HCT116 (cell line): Measurements from ENCODE around the gene S100P.

Experiments
- EGR1 ChIP-seq: IDR thresholded peaks from 2 replicates; pipeline ENCODE4 v1.6.1; 2012; ENCODE audit warnings: low read depth
- EZH2 ChIP-seq: fragments of 200-600 bp; sonication (generic); IDR thresholded peaks from 2 replicates; pipeline ENCODE4 v1.6.1; 2017; ENCODE audit warnings: antibody characterized with exemption, mixed run types
- JUND ChIP-seq: IDR thresholded peaks from 2 replicates; pipeline ENCODE4 v1.6.1; 2012
- POLR2A ChIP-seq: IDR thresholded peaks from 2 replicates; pipeline ENCODE4 v1.7.0; 2011; ENCODE audit warnings: borderline replicate concordance; ENCODE audit not compliant: insufficient read depth, insufficient read length; ENCODE audit errors: extremely low read depth
- POLR2AphosphoS5 ChIP-seq: IDR thresholded peaks from 2 replicates; pipeline ENCODE4 v1.6.1; 2011; ENCODE audit warnings: mild to moderate bottlenecking, low read depth, low read length, moderate library complexity
- SP1 ChIP-seq: IDR thresholded peaks from 2 replicates; pipeline ENCODE4 v1.6.1; 2012; ENCODE audit warnings: low read depth
- ZNF274 ChIP-seq: fragments of 200-500 bp; sonication (Bioruptor generic); IDR thresholded peaks from 2 replicates; pipeline ENCODE4 v1.6.1; 2014; ENCODE audit warnings: mild to moderate bottlenecking, low read depth, low read length, inconsistent platforms
- TF ChIP-seq, protein P1 (sequence below): IDR thresholded peaks from 2 replicates; pipeline ENCODE4 v1.6.1; 2012
- TF ChIP-seq, protein P2 (sequence below), 3 experiments: fragments of 200-600 bp in 1 of 3; sonication (generic) in 1 of 3; IDR thresholded peaks in 2 of 3; conservative IDR thresholded peaks in 1 of 3; 2 replicates each; pipeline ENCODE4 v1.5.1; 2012 to 2017; ENCODE audit warnings: low read depth in 2 of 3, low read length in 2 of 3, antibody characterized with exemption in 1 of 3, borderline replicate concordance in 1 of 3, control low read depth in 1 of 3, mild to moderate bottlenecking in 1 of 3, mixed read lengths in 1 of 3, mixed run types in 1 of 3, moderate library complexity in 1 of 3; ENCODE audit not compliant: insufficient read depth in 1 of 3
- TF ChIP-seq, protein P3 (sequence below): IDR thresholded peaks from 2 replicates; pipeline ENCODE4 v1.6.1; 2012
- TF ChIP-seq, protein P4 (sequence below): IDR thresholded peaks from 2 replicates; pipeline ENCODE4 v1.6.1; 2012; ENCODE audit warnings: low read depth

DNA sequence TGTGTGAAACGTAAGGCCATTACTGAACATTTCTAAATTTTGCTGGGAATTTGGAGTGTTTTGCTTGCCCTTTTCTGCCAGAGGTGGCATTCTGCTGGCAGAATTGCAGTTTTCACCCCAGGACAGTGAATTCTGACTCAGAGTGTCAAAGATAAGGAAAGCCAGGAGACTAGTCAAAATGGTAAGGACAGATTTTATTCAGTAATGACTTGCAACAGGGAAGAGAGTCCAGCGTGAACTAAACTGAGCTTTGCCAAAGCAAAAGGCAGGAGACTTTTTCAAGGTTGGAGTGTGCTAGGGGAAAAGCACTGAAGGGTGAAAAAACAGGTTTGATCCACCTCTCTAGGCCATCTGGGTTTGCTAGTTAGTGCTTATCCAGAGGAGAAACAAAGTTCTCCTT, 33.8 kb upstream of the S100P start:
- TF ChIP-seq, protein P1, sequence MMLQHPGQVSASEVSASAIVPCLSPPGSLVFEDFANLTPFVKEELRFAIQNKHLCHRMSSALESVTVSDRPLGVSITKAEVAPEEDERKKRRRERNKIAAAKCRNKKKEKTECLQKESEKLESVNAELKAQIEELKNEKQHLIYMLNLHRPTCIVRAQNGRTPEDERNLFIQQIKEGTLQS, result no peak
- TF ChIP-seq JUND (no peak), EGR1 (no peak), POLR2A (no peak), POLR2AphosphoS5 (no peak), EZH2 (no peak), SP1 (no peak), ZNF274 (no peak)
- TF ChIP-seq, protein P2, sequence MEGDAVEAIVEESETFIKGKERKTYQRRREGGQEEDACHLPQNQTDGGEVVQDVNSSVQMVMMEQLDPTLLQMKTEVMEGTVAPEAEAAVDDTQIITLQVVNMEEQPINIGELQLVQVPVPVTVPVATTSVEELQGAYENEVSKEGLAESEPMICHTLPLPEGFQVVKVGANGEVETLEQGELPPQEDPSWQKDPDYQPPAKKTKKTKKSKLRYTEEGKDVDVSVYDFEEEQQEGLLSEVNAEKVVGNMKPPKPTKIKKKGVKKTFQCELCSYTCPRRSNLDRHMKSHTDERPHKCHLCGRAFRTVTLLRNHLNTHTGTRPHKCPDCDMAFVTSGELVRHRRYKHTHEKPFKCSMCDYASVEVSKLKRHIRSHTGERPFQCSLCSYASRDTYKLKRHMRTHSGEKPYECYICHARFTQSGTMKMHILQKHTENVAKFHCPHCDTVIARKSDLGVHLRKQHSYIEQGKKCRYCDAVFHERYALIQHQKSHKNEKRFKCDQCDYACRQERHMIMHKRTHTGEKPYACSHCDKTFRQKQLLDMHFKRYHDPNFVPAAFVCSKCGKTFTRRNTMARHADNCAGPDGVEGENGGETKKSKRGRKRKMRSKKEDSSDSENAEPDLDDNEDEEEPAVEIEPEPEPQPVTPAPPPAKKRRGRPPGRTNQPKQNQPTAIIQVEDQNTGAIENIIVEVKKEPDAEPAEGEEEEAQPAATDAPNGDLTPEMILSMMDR (IDR thresholded peaks at IDR 0.05 in 2 of 3, conservative IDR thresholded peaks at IDR 0.05 in 1 of 3; ENCODE audit: borderline replicate concordance in 1 of 3, insufficient read depth in 1 of 3, low read depth in 2 of 3, low read length in 2 of 3), result no peak
- TF ChIP-seq, protein P3, sequence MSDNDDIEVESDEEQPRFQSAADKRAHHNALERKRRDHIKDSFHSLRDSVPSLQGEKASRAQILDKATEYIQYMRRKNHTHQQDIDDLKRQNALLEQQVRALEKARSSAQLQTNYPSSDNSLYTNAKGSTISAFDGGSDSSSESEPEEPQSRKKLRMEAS, result no peak
- TF ChIP-seq, protein P4, sequence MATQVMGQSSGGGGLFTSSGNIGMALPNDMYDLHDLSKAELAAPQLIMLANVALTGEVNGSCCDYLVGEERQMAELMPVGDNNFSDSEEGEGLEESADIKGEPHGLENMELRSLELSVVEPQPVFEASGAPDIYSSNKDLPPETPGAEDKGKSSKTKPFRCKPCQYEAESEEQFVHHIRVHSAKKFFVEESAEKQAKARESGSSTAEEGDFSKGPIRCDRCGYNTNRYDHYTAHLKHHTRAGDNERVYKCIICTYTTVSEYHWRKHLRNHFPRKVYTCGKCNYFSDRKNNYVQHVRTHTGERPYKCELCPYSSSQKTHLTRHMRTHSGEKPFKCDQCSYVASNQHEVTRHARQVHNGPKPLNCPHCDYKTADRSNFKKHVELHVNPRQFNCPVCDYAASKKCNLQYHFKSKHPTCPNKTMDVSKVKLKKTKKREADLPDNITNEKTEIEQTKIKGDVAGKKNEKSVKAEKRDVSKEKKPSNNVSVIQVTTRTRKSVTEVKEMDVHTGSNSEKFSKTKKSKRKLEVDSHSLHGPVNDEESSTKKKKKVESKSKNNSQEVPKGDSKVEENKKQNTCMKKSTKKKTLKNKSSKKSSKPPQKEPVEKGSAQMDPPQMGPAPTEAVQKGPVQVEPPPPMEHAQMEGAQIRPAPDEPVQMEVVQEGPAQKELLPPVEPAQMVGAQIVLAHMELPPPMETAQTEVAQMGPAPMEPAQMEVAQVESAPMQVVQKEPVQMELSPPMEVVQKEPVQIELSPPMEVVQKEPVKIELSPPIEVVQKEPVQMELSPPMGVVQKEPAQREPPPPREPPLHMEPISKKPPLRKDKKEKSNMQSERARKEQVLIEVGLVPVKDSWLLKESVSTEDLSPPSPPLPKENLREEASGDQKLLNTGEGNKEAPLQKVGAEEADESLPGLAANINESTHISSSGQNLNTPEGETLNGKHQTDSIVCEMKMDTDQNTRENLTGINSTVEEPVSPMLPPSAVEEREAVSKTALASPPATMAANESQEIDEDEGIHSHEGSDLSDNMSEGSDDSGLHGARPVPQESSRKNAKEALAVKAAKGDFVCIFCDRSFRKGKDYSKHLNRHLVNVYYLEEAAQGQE, result no peak
